Measurements from ENCODE around the gene ARL4C.

DNA sequence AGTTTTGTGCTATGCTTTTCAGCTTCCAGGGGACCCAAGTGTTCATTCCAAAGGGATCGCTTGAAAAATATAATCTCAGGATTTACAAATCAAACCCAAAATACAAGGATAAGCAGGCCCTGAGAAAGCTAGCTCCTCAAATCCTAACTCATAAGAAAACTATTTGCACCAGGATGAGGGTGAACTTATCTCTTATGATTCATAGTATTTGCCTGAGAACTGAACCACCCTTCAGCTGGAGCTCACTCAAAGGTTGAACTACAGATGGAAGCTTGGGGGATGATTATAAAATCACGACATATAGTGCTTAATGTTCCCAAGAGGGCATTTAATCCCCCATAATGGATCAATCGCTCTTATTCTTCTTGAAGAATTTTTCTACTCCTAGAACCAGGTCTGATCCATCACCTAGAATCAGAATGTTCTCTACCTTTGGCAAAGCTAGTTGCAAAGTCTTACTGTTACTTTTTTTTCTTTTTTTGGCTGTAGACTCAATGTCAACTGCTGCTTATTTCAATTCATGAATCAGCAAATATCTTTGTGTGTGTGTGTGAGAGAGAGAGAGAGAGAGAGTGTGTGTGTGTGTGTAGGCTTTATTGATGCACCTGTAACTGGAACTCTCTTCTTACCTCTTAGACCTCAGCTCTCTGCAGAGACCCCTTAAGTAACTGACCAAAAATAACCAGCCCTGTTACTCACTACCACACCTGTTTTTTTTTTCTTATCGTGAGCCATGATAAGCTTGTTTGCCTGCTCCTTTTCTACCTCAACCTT, 44.8 kb downstream of the ARL4C start:
- TF ChIP-seq EZH2 (optimal IDR thresholded peaks at IDR 0.05; ENCODE audit: low read depth, low read length) = no peak
- TF ChIP-seq, protein P1, sequence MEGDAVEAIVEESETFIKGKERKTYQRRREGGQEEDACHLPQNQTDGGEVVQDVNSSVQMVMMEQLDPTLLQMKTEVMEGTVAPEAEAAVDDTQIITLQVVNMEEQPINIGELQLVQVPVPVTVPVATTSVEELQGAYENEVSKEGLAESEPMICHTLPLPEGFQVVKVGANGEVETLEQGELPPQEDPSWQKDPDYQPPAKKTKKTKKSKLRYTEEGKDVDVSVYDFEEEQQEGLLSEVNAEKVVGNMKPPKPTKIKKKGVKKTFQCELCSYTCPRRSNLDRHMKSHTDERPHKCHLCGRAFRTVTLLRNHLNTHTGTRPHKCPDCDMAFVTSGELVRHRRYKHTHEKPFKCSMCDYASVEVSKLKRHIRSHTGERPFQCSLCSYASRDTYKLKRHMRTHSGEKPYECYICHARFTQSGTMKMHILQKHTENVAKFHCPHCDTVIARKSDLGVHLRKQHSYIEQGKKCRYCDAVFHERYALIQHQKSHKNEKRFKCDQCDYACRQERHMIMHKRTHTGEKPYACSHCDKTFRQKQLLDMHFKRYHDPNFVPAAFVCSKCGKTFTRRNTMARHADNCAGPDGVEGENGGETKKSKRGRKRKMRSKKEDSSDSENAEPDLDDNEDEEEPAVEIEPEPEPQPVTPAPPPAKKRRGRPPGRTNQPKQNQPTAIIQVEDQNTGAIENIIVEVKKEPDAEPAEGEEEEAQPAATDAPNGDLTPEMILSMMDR (IDR thresholded peaks at IDR 0.05; ENCODE audit: low read length) = no peak
- no peak for TF ChIP-seq EZH2phosphoT487 (IDR thresholded peaks at IDR 0.05; ENCODE audit: low read length)
